Stimulated activated memory B cell treated with anti-CD40 and anti-IgM and Interleukin-4, amounts not matched to agents 10 μg/mL and 1 μg/mL and 100 μg/mL, for 72 hours (primary cell): ENCODE results near the gene CD2.
A peak's percentile ranks its signal among the peaks of the same experiment; 100 is the strongest.

Experiments
- ATAC-seq: fragments of 150-1000 bp; cut with Tn5 transposase; 2 replicates; pipeline ENCODE4 v1.10.0; 2021
- H3K27ac Mint-ChIP-seq: one replicate; pipeline ENCODE4 v1.8.0; 2022; ENCODE audit warnings: mild to moderate bottlenecking, mixed read lengths
- H3K27me3 Mint-ChIP-seq: one replicate; pipeline ENCODE4 v1.8.0; 2022; ENCODE audit warnings: mixed read lengths
- H3K36me3 Mint-ChIP-seq: one replicate; pipeline ENCODE4 v1.8.0; 2022; ENCODE audit warnings: mixed read lengths
- H3K4me1 Mint-ChIP-seq: one replicate; pipeline ENCODE4 v1.8.0; 2022; ENCODE audit warnings: mixed read lengths
- H3K4me3 Mint-ChIP-seq: one replicate; pipeline ENCODE4 v1.8.0; 2022; ENCODE audit warnings: mild to moderate bottlenecking, moderate library complexity, mixed read lengths
- H3K9me3 Mint-ChIP-seq: one replicate; pipeline ENCODE4 v1.8.0; 2022; ENCODE audit warnings: mixed read lengths

The CD2 gene

DNA sequence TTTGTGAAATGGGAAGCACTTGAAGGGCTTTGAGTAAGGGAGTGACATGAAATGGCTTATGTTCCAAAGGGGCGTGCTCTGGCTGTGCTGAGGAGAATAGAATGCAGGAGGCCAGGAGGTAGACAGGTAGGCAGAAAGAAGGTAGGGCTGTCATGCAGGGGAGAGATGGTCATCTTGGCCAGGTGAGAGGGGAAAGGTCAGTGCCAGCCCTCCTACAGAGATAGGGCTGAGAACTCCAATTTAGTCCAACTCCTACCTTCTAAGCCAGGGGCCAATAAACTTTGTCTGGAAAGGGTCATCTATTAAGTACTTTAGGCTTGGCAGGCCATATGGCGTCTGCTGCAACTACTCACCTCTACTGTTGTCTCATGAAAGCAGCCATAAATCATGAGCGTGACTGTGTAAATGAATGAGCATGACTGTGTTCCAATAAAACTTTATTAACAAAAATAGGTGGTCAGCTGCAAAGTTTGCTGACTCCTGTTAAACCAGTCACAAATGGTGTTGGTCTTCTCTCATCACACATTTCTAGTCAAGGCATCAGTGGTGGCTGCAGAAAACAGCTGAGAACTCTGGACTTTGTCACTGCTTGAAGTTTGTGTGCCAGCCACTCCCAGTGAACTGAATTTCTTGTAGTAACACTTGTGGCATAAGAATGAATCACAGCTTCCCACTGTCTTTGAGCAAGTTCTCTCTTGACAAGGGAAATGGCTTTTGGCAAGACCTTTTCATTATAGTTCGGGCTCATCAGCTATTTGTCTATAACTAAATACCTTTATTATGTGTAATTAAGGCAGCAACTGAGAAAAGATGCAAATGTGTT lies 32.0 kb upstream of the CD2 start:
- H3K9me3 Mint-ChIP-seq, result no peaks in the 10 kb centered on the region
- no peaks in the 10 kb centered on the region for H3K36me3 Mint-ChIP-seq
- H3K27me3 Mint-ChIP-seq, result no peaks in the 10 kb centered on the region
- H3K4me3 Mint-ChIP-seq, result no peak overlapping the region
- H3K4me1 Mint-ChIP-seq, result peaks cover 13% of the 10 kb centered on the region
- ATAC-seq, result no peak
- no peak overlapping the region for H3K27ac Mint-ChIP-seq

DNA sequence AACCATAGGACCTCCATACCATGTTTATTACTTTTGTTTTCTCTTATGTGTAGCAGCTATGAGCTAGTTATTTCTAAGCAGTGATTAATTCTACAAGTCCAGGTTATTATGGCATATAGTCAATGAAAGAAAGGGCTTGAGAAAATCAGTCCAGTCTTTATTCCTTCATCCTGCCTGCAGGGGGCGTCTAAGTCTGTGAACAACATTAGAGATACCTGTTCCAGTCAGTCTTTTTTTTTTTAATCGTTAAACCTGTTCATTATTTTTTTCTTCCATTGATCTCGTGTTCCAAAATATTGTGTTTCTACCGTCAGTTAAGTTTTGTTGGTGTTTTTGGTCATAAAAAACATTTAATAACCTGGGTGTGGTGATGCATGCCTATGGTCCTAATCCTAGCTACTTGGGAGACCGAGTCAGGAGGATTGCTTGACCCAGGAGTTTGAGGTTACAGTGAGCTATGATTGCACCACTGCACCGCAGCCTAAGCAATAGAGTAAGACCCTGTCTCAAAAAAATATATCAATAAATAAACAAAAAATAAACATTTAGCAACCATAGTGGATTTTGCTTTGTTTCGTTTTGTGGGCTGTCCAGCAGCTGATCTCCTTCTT lies 29.4 kb upstream of the CD2 start:
- Mint-ChIP-seq H3K36me3 (no peaks in the 10 kb centered on the region), H3K9me3 (no peaks in the 10 kb centered on the region), H3K27me3 (no peaks in the 10 kb centered on the region), H3K27ac (no peak overlapping the region), H3K4me3 (no peak overlapping the region), H3K4me1 (peaks cover 15% of the 10 kb centered on the region)
- no peak for ATAC-seq

DNA sequence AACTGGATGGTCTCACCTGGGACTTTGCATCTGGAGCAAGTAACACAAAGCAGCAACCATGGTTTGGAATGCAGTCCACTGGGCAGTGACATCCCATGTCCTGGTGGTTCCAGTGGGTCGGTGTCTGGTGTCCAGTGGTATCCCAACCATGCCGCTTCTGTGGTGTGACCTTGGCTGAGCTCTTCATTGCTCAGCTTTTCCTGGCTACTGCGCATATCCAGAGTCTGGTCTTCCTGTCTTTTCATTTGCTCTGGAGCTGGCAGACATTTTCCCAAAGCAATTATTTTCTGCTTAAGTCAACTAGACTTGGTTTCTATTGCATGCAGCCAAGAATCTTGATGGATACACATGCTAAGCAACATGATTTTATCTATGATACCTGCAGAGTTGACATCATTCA lies 28.4 kb upstream of the CD2 start:
- H3K27me3 Mint-ChIP-seq, result no peaks in the 10 kb centered on the region
- no peaks in the 10 kb centered on the region for H3K9me3 Mint-ChIP-seq
- H3K4me3 Mint-ChIP-seq, result no peak overlapping the region
- no peaks in the 10 kb centered on the region for H3K36me3 Mint-ChIP-seq
- no peak for ATAC-seq
- H3K27ac Mint-ChIP-seq, result no peak overlapping the region
- H3K4me1 Mint-ChIP-seq, result peaks cover 15% of the 10 kb centered on the region

DNA sequence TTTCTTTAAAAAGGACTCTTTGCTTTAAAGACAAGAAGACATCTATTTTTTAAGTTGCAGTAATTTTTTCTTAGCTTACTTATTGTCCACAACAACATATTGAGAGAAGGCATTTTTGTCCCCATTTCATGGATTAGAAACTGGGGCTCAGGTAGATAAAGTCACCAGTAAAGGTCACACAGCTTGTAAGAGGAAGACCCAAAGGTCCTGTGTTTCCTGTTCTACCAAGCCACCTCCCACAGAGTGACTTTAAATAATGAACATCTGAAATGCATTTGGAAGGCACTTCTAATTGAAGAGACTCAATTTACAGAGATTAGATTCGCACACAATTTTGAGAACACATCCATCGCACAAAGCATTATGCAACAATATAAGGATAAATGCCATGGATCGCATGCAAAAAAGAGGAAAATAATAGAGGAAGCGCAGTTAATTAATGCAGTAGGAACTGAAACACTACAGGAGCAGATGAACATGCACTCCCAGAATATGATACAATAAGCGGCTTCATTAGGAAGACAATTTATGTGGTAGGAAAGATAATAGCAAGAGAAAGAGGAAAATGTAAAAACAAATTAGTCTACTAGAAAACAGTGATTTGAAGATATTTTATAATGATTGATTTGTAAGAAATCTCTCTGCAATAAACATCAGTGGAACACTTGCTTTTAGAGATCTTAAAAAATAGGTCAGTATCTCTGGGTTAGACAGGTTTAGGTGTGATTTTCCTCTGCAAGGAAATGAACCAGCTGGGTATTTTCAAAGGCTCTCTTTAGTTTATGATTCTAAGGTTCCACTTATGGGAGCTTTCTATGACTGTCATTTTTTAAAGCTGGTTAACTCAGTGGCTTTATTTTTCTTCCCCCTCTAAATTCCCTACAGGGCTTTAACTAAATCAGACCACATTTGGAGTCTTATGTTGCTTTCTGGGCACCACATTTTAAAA lies 27.1 kb upstream of the CD2 start:
- Mint-ChIP-seq H3K36me3 (no peaks in the 10 kb centered on the region), H3K9me3 (no peaks in the 10 kb centered on the region), H3K4me3 (peak overlapping the region; percentile 32), H3K27ac (no peak overlapping the region), H3K4me1 (peaks cover 15% of the 10 kb centered on the region), H3K27me3 (no peaks in the 10 kb centered on the region)
- ATAC-seq, result no peak

DNA sequence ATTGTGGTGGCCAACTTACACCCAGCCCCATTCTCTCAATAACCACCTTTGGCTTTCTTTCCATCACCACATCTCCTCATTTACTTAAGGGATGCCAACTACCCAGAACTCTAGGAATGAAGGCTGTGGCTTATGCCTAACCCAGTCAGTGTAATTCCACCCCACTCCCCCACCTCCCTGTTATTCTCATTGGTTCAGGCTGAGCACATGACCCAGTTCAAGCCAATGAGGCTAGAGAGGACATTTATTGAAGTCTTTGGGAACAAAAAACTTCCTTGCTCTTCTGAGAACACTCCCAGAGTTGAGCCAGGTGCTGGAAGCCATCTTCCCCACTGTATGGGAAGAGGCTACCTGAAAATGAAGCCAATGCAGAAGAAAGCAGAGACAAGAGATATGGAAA lies 22.8 kb upstream of the CD2 start:
- Mint-ChIP-seq H3K9me3 (no peaks in the 10 kb centered on the region), H3K4me1 (peaks cover 9% of the 10 kb centered on the region), H3K27ac (no peak overlapping the region), H3K27me3 (no peaks in the 10 kb centered on the region), H3K36me3 (no peaks in the 10 kb centered on the region), H3K4me3 (no peak overlapping the region)
- ATAC-seq, result no peak

DNA sequence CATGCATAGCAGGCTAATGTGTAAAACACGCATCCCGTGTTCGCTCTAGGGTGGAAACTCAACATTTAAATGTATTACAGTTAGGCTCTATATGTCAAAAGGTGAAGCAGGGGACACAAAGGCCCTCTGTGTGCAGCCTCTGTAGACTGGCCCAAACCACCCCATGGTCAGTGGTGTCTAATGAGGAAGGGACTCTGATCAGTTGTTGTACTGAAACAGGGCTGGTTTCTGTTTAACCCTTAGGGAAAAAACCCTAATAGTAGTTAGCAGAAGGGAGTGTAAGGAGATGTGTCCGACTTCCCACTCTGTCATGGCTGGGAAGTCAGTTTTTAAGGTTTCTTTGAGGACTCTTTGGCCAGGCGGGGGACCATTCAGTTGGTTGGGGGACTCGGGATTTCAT lies 21.5 kb upstream of the CD2 start:
- no peak for ATAC-seq
- H3K27me3 Mint-ChIP-seq, result no peaks in the 10 kb centered on the region
- H3K27ac Mint-ChIP-seq, result no peak overlapping the region
- H3K4me3 Mint-ChIP-seq, result no peak overlapping the region
- peaks cover 13% of the 10 kb centered on the region for H3K4me1 Mint-ChIP-seq
- H3K9me3 Mint-ChIP-seq, result no peaks in the 10 kb centered on the region
- no peaks in the 10 kb centered on the region for H3K36me3 Mint-ChIP-seq

DNA sequence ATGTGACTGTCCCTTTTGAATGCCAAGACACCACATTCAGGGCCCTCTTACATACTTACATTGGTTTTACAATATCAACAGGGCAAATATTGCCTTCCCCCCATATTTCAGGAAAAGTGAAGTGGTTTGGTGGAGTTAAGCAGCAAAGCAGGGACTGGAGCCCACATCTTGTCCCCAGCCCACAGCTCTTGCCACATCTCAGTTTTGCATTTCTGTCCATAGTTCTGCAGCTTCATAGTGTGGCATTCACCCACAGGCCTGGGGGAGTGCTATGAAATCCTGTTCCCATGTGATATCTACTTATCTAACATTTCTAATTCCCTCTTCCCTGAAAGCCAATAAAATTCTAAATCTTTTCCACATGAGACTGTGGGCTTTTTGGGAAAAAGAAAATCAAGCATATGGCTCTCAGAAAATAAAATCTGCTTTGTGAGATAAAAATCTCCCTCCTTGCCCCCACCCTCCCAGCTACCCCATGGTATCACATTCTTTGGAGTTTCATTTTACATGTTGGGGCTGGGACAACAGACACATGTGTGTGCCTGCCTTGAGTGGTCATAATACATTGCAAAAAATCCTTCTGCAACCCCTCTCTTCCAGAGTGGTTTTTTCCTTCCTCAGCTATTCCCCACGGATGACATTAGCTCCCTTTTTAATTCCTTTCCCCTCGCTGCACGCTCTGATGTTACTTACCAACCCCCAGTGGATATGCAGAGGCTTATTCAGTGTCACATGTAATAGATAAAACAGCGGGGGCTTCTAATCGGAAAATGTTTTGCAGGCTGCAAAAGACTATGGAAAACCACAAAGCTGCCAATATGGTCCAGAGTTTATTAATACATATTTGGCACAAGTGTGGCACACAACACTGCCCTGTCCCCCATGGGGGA lies 20.5 kb upstream of the CD2 start:
- no peak for ATAC-seq
- H3K27ac Mint-ChIP-seq, result no peak overlapping the region
- no peaks in the 10 kb centered on the region for H3K36me3 Mint-ChIP-seq
- H3K9me3 Mint-ChIP-seq, result no peaks in the 10 kb centered on the region
- peaks cover 23% of the 10 kb centered on the region for H3K4me1 Mint-ChIP-seq
- no peak overlapping the region for H3K4me3 Mint-ChIP-seq
- no peaks in the 10 kb centered on the region for H3K27me3 Mint-ChIP-seq

DNA sequence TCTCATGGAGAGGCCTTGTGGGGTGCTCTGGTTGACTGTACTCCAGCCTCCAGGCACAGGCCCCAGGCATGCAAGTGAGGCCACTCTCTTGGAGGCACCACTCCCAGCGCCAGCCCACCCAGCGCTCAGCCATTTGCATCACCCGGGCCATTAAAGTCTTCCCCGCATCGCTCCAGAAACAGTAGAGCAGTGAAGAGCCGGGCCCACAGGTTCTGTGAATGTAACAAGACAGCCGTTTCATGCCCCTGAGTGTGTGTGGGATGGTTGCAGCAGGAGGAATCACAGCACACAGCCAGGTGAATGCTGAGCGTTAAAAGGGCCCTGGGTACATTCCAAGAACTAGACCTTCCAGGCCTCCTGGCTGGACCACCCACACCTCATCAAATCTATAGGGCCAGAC lies 19.0 kb upstream of the CD2 start:
- Mint-ChIP-seq H3K4me3 (no peak overlapping the region), H3K27ac (no peak overlapping the region), H3K4me1 (peaks cover 37% of the 10 kb centered on the region), H3K9me3 (no peaks in the 10 kb centered on the region), H3K27me3 (no peaks in the 10 kb centered on the region), H3K36me3 (no peaks in the 10 kb centered on the region)
- no peak for ATAC-seq

DNA sequence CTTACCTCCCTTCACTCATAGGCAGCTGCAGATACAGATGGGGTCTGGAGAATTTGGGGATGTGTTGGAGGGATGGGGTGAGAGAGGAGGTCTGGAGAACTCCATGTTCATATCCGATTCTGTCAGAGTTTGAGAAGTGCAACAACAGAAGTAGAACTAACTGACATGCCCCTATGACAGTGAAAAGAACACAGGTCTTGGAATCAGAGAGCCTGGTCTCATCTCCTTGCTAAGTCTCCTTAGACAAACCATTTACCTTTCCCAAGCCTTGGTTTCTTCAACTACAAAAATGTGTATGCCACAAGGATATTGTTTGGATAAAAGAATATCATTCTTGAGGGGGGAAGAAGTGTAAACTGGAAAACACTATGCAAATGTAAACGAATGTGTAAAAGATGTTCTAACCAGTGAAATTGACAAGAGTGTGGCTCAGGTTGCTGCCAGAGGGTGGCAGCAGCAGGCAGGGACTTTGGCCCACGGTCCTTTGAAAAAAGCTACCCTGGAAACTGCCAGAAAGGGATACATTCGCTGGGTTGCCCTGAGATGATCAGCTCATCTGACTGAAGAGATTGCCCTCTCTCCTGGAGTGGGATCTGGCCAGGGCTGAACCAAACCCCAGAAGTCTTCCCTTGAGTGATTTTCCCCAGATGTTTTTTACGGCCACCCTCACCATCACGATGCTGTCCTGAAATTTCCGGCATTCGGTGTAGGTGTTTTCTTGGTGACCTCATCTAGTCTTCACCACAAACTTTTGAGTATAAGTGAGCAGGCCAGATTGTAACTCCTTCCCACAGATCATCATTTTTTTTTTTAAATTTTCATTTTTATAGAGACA lies 17.0 kb upstream of the CD2 start:
- no peaks in the 10 kb centered on the region for H3K27me3 Mint-ChIP-seq
- peak; percentile 70 for ATAC-seq
- H3K9me3 Mint-ChIP-seq, result peaks cover 3% of the 10 kb centered on the region
- peaks cover 48% of the 10 kb centered on the region for H3K4me1 Mint-ChIP-seq
- H3K36me3 Mint-ChIP-seq, result no peaks in the 10 kb centered on the region
- peak overlapping the region; percentile 9 for H3K4me3 Mint-ChIP-seq
- peak overlapping the region; percentile 79 for H3K27ac Mint-ChIP-seq

DNA sequence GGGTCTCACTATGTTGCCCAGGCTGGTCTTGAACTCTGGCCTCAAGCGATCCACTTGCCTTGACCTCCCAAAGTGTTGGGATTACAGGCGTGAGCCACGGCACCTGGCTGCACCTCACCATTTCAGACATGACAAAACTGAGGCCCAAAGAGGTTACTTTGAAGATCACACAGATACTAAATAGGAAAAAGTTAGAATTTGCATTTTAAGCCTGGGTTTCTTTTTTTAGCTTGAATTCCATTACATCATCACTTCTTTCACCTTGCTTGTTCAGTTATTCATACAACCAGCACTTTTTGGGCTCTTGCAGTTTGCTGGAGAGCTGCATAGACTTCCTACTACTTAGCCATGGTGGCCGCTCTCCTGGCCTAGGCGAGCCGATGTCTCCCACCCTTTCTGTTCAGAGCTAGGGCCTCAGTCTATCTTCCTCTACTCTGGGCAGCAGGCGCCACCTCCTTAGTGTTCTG lies 16.3 kb upstream of the CD2 start:
- peaks cover 48% of the 10 kb centered on the region for H3K4me1 Mint-ChIP-seq
- H3K4me3 Mint-ChIP-seq, result peak overlapping the region; percentile 9
- H3K27ac Mint-ChIP-seq, result peak overlapping the region; percentile 79
- H3K36me3 Mint-ChIP-seq, result peaks cover 3% of the 10 kb centered on the region
- peaks cover 4% of the 10 kb centered on the region for H3K9me3 Mint-ChIP-seq
- no peaks in the 10 kb centered on the region for H3K27me3 Mint-ChIP-seq
- ATAC-seq, result peak; percentile 46

DNA sequence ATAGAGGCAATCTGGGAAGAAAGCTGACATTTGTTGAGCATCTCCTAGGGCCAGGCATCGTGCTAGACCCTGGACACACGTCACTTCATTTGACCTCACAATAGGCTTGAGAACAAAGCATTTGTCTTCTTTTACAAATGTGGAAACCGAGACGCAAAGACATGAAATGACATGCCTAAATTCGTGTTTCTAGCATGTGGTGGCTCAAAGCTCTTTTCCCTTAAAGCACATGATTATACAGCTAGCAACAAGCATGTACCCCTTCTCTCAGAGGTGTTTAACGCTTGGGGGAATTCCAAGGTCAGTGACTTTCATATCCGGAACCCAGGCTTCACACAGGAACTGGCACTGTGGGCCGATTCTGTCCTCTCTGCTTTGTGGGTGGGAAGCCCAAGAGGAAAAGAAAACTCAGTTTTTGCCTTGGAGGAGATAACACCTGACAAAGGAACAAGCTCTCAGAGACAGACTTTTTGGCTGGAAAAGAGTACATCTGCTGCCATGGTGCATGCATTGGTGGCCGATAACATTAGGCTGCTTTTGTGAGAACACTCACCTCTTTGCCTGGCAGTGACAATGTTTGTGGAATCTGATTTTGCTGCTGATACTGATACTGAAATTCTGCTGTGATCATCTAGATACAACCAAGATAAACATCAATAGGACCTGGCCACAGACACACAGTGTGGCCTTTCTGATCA lies 15.4 kb upstream of the CD2 start:
- peaks cover 5% of the 10 kb centered on the region for H3K36me3 Mint-ChIP-seq
- H3K27ac Mint-ChIP-seq, result peak overlapping the region; percentile 79
- no peaks in the 10 kb centered on the region for H3K27me3 Mint-ChIP-seq
- H3K4me1 Mint-ChIP-seq, result peaks cover 48% of the 10 kb centered on the region
- peaks cover 8% of the 10 kb centered on the region for H3K9me3 Mint-ChIP-seq
- ATAC-seq, result peak; percentile 76
- H3K4me3 Mint-ChIP-seq, result peak overlapping the region; percentile 21

DNA sequence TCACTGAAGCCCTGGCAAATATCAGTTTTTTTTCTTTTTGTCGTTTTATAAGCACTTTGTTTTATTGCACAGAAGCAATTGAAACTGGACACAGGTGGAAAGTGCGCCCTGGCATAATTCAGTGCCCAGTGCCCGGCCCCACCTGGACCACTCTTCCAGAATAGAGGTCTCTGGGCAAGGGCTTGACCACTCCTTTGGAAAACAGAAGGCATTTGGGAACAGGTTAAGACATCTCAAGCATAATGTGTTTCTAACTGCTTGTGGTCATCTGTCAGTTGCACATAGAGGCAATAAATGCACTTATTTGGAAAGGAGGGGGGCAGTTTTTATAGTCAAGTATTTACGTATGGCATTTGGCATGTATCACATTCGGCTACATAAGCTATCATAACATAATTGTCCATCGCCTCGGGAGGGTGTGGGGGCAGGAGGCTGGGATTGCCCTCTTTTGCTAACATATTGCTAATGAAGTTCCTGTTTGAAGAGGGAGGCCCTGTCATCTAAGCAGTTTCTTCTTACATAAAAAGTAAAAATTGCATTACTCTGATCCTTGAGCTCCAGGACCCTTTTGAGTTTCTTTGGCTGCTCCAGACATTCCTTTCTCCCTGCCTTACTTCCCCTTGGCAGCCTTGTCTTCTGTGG lies 14.7 kb upstream of the CD2 start:
- Mint-ChIP-seq H3K36me3 (peaks cover 5% of the 10 kb centered on the region), H3K9me3 (peaks cover 13% of the 10 kb centered on the region), H3K4me1 (peaks cover 48% of the 10 kb centered on the region), H3K27ac (peak overlapping the region; percentile 79), H3K27me3 (no peaks in the 10 kb centered on the region), H3K4me3 (no peak overlapping the region)
- ATAC-seq, result no peak

DNA sequence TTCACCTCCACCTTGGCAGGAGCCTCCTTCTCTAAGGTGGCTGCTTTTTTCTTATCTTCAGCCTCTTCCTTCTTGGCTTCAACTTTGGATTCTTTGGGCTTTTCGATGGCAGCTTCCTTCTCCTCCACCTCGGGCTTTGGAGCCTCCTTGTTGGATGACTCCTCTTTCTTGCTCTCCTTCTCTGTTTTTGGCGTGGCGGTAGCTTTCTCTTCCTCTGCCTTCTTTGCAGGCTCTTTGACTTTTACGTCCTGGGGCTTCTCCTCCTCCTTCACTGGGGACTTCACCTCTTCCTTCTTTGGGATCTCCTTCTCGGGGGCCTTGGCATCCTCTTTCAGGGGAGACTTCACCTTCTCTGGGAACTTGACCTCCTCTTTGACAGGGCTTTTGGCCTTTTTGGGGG lies 13.9 kb upstream of the CD2 start:
- peaks cover 48% of the 10 kb centered on the region for H3K4me1 Mint-ChIP-seq
- no peak for ATAC-seq
- peak overlapping the region; percentile 33 for H3K27ac Mint-ChIP-seq
- no peak overlapping the region for H3K4me3 Mint-ChIP-seq
- no peaks in the 10 kb centered on the region for H3K27me3 Mint-ChIP-seq
- H3K9me3 Mint-ChIP-seq, result peaks cover 18% of the 10 kb centered on the region
- H3K36me3 Mint-ChIP-seq, result peaks cover 9% of the 10 kb centered on the region
